ENCODE data around the gene TARS1. TPM values are rescaled to one million over a fixed set of nuclear protein-coding genes. Genes with fewer than 3 reads are reported as not detected.

The TARS1 gene
- polyA plus RNA-seq, 1 donor from 2014 or later, result 88.7 TPM

GRCh38 chr5:33400675-33401074 lies 40.1 kb upstream of the TARS1 start:
- Histone ChIP-seq H3K9me2 (ENCODE audit: insufficient read depth, low read length) (no peaks in the 10 kb centered on the region), H3K9ac (ENCODE audit: low read length) (no peak overlapping the region), H3K36me3 (ENCODE audit: insufficient read depth, low read length) (no peaks in the 10 kb centered on the region), H3K9me3 (ENCODE audit: low read length) (no peaks in the 10 kb centered on the region), H3K4me2 (ENCODE audit: low read length) (no peak overlapping the region), H3F3A (ENCODE audit: insufficient read depth, low read length, poor library complexity, severe bottlenecking) (no peaks in the 10 kb centered on the region), H2AFZ (ENCODE audit: low read depth, low read length) (no peak overlapping the region), H3K4me3 (ENCODE audit: low read length) (no peak overlapping the region), H4K20me1 (ENCODE audit: insufficient read depth) (no peaks in the 10 kb centered on the region), H3K79me2 (replicated peaks; ENCODE audit: insufficient read depth, low read length) (no peaks in the 10 kb centered on the region), H3K27ac (ENCODE audit: low read length) (no peak overlapping the region), H3K27me3 (ENCODE audit: insufficient read depth, low read depth, low read length) (no peaks in the 10 kb centered on the region)
- TF ChIP-seq EZH2 (IDR thresholded peaks at IDR 0.05; ENCODE audit: borderline replicate concordance, insufficient read depth, low read length, poor library complexity, severe bottlenecking) (no peak), REST (IDR thresholded peaks at IDR 0.05; ENCODE audit: borderline replicate concordance) (no peak), POLR2AphosphoS5 (IDR thresholded peaks at IDR 0.05) (no peak), RAD21 (conservative IDR thresholded peaks at IDR 0.05) (no peak)

GRCh38 chr5:33401482-33402390 lies 39.0 kb upstream of the TARS1 start:
- no peaks in the 10 kb centered on the region for H3K79me2 ChIP-seq (replicated peaks; ENCODE audit: insufficient read depth, low read length)
- no peak overlapping the region for H3K9ac ChIP-seq (ENCODE audit: low read length)
- no peaks in the 10 kb centered on the region for H4K20me1 ChIP-seq (ENCODE audit: insufficient read depth)
- TF ChIP-seq MXI1 (conservative IDR thresholded peaks at IDR 0.05; ENCODE audit: poor library complexity, severe bottlenecking), result no peak
- TF ChIP-seq REST (IDR thresholded peaks at IDR 0.05; ENCODE audit: borderline replicate concordance), result no peak
- TF ChIP-seq SMC3 (conservative IDR thresholded peaks at IDR 0.05; ENCODE audit: poor library complexity), result no peak
- TF ChIP-seq EZH2 (IDR thresholded peaks at IDR 0.05; ENCODE audit: borderline replicate concordance, insufficient read depth, low read length, poor library complexity, severe bottlenecking), result no peak
- TF ChIP-seq EP300 (conservative IDR thresholded peaks at IDR 0.05; ENCODE audit: poor library complexity, severe bottlenecking), result no peak
- no peak for TF ChIP-seq CTCF (IDR thresholded peaks at IDR 0.05; ENCODE audit: poor library complexity, severe bottlenecking)
- no peak for TF ChIP-seq TAF1 (IDR thresholded peaks at IDR 0.05; ENCODE audit: low read depth)
- H2AFZ ChIP-seq (ENCODE audit: low read depth, low read length), result no peak overlapping the region
- H3F3A ChIP-seq (ENCODE audit: insufficient read depth, low read length, poor library complexity, severe bottlenecking), result no peaks in the 10 kb centered on the region
- no peaks in the 10 kb centered on the region for H3K9me3 ChIP-seq (ENCODE audit: low read length)
- H3K27ac ChIP-seq (ENCODE audit: low read length), result no peak overlapping the region
- no peaks in the 10 kb centered on the region for H3K27me3 ChIP-seq (ENCODE audit: insufficient read depth, low read depth, low read length)
- H3K4me2 ChIP-seq (ENCODE audit: low read length), result no peak overlapping the region
- H3K4me3 ChIP-seq (ENCODE audit: low read length), result no peak overlapping the region
- no peaks in the 10 kb centered on the region for H3K9me2 ChIP-seq (ENCODE audit: insufficient read depth, low read length)
- no peaks in the 10 kb centered on the region for H3K36me3 ChIP-seq (ENCODE audit: insufficient read depth, low read length)

Measured in neural cell (in vitro differentiated cells).